ENCODE data around the gene FMN2. TPM values are rescaled to one million over a fixed set of nuclear protein-coding genes. Genes with fewer than 3 reads are reported as not detected.

The FMN2 gene
- total RNA-seq, 2 experiments from 2014 or later = not detected

DNA sequence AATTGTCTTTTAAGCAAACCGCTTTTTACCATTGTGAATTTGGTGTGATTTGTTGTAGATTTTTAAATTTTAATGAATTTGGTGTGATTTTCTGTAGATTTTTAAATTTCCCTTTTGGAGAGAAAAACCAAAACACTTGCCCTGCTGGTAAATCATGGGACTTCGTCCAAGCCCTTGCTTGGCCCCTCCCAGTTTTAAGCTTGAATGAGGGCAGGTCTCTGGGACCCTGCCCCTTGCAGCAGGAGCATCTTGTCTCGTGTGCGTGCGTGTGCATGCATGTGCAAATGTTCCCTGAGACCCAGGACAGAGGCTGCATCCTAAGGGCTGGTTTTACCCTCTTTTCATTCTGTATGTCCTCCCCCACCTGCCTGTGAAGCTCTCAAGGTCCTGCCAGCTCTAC is 271.6 kb downstream of the FMN2 start:
- Histone ChIP-seq H3K27me3 (ENCODE audit: control insufficient read depth in 1 of 2, insufficient read depth in 2 of 2, low read length in 2 of 2) (no peaks in the 10 kb centered on the region), H3K27ac (ENCODE audit: low read depth in 1 of 2, low read length in 2 of 2) (no peak overlapping the region), H3K9me3 (ENCODE audit: control insufficient read depth in 1 of 2, insufficient read depth in 1 of 2, low read length in 2 of 2) (no peaks in the 10 kb centered on the region), H3K36me3 (ENCODE audit: insufficient read depth, low read length) (no peaks in the 10 kb centered on the region), H3K4me3 (ENCODE audit: low read length) (no peak overlapping the region), H3K4me1 (ENCODE audit: insufficient read depth, low read length) (no peaks in the 10 kb centered on the region)
- no peaks in the 10 kb centered on the region for H3K4me1 Mint-ChIP-seq (ENCODE audit: low read depth)
- no peaks in the 10 kb centered on the region for H3K27me3 Mint-ChIP-seq
- intact Hi-C loops (cut with DNase I, micrococcal nuclease) = no loop called here
- DNase-seq (no peak), ATAC-seq (ENCODE audit: poor library complexity) (no peak)
- no peak overlapping the region for H3K27ac Mint-ChIP-seq
- peaks cover 13% of the 10 kb centered on the region for H3K9me3 Mint-ChIP-seq
- H3K4me3 Mint-ChIP-seq = no peak overlapping the region
- POLR2A ChIA-PET = no interaction called here
- CTCF ChIA-PET = no interaction called here
- TF ChIP-seq, protein P1, sequence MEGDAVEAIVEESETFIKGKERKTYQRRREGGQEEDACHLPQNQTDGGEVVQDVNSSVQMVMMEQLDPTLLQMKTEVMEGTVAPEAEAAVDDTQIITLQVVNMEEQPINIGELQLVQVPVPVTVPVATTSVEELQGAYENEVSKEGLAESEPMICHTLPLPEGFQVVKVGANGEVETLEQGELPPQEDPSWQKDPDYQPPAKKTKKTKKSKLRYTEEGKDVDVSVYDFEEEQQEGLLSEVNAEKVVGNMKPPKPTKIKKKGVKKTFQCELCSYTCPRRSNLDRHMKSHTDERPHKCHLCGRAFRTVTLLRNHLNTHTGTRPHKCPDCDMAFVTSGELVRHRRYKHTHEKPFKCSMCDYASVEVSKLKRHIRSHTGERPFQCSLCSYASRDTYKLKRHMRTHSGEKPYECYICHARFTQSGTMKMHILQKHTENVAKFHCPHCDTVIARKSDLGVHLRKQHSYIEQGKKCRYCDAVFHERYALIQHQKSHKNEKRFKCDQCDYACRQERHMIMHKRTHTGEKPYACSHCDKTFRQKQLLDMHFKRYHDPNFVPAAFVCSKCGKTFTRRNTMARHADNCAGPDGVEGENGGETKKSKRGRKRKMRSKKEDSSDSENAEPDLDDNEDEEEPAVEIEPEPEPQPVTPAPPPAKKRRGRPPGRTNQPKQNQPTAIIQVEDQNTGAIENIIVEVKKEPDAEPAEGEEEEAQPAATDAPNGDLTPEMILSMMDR (IDR thresholded peaks at IDR 0.05) = no peak
- no peaks in the 10 kb centered on the region for H3K36me3 Mint-ChIP-seq (ENCODE audit: low read depth)

DNA sequence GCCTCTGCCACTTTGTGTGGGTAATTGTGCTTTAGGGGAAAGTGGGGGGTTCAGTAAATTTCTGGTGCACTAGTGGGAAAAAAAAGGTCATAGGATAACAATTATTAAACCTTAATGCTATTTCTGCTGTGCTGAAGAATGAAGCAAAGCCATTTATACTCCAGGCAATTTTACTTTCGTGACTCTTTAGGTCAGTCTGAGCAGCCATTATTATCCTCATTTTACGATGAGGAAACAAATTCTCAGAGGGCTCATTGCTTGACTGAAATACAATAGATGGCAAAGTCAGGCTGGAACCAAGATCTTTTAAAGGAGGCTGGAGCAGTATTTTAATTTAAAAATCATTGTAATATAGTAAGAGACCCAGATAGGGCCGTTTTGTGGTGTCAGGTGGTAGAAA is 272.2 kb downstream of the FMN2 start:
- ATAC-seq (ENCODE audit: poor library complexity) = no peak
- ChIA-PET POLR2A (no interaction called here), CTCF (no interaction called here)
- H3K4me3 Mint-ChIP-seq = no peak overlapping the region
- H3K27ac Mint-ChIP-seq = no peak overlapping the region
- TF ChIP-seq, protein P1 (IDR thresholded peaks at IDR 0.05) = no peak
- H3K27me3 Mint-ChIP-seq = no peaks in the 10 kb centered on the region
- intact Hi-C loops (cut with DNase I, micrococcal nuclease) = no loop called here
- no peaks in the 10 kb centered on the region for H3K36me3 ChIP-seq (ENCODE audit: insufficient read depth, low read length)
- H3K9me3 Mint-ChIP-seq = peaks cover 13% of the 10 kb centered on the region
- DNase-seq = no peak
- no peaks in the 10 kb centered on the region for H3K9me3 ChIP-seq (ENCODE audit: control insufficient read depth in 1 of 2, insufficient read depth in 1 of 2, low read length in 2 of 2)
- no peaks in the 10 kb centered on the region for H3K36me3 Mint-ChIP-seq (ENCODE audit: low read depth)
- H3K4me3 ChIP-seq (ENCODE audit: low read length) = no peak overlapping the region
- H3K4me1 Mint-ChIP-seq (ENCODE audit: low read depth) = no peaks in the 10 kb centered on the region
- no peaks in the 10 kb centered on the region for H3K27me3 ChIP-seq (ENCODE audit: control insufficient read depth in 1 of 2, insufficient read depth in 2 of 2, low read length in 2 of 2)
- H3K4me1 ChIP-seq (ENCODE audit: insufficient read depth, low read length) = no peaks in the 10 kb centered on the region
- no peak overlapping the region for H3K27ac ChIP-seq (ENCODE audit: low read depth in 1 of 2, low read length in 2 of 2)

DNA sequence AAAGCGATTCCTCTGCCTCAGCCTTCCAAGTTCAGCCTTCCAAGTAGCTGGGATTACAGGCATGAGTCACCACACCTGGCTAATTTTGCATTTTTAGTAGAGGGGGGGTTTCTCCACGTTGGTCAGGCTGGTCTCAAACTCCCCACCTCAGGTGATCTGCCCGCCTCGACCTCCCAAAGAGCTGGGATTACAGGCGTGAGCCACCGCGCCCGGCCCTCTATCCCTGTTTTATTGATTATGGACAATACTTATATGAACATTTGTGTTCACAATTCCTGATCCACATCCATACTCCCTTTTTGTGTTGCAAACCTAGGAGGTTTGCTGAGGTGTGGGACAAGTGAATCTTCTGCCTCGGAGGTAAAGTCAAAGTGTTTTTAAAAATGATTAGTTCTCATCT is 275.0 kb downstream of the FMN2 start:
- H3K36me3 Mint-ChIP-seq (ENCODE audit: low read depth) = no peaks in the 10 kb centered on the region
- CTCF ChIA-PET = interaction anchor here (0.7 kb wide), 1 partner anchor 88 kb away, joined by 3 read pairs; no protein-coding TSS in a partner anchor
- no peaks in the 10 kb centered on the region for H3K4me1 Mint-ChIP-seq (ENCODE audit: low read depth)
- no peak overlapping the region for H3K27ac Mint-ChIP-seq
- H3K36me3 ChIP-seq (ENCODE audit: insufficient read depth, low read length) = no peaks in the 10 kb centered on the region
- no peak overlapping the region for H3K4me3 Mint-ChIP-seq
- intact Hi-C loops (cut with DNase I, micrococcal nuclease) = no loop called here
- no peaks in the 10 kb centered on the region for H3K4me1 ChIP-seq (ENCODE audit: insufficient read depth, low read length)
- H3K9me3 ChIP-seq (ENCODE audit: control insufficient read depth in 1 of 2, insufficient read depth in 1 of 2, low read length in 2 of 2) = no peaks in the 10 kb centered on the region
- POLR2A ChIA-PET = no interaction called here
- H3K9me3 Mint-ChIP-seq = peaks cover under 1% of the 10 kb centered on the region
- no peaks in the 10 kb centered on the region for H3K27me3 ChIP-seq (ENCODE audit: control insufficient read depth in 1 of 2, insufficient read depth in 2 of 2, low read length in 2 of 2)
- TF ChIP-seq, protein P1 (IDR thresholded peaks at IDR 0.05) = no peak
- DNase-seq (no peak), ATAC-seq (ENCODE audit: poor library complexity) (no peak)
- no peaks in the 10 kb centered on the region for H3K27me3 Mint-ChIP-seq
- no peak overlapping the region for H3K4me3 ChIP-seq (ENCODE audit: low read length)
- H3K27ac ChIP-seq (ENCODE audit: low read depth in 1 of 2, low read length in 2 of 2) = no peak overlapping the region
